Fibroblast of lung (primary cell): ENCODE data around the gene TTC22.

ENCODE experiments used
- EZH2 ChIP-seq: IDR thresholded peaks from 2 replicates; pipeline ENCODE4 v1.5.1; 2012; ENCODE audit warnings: low read length, control low read depth, mild to moderate bottlenecking; ENCODE audit errors: missing control alignments
- TF ChIP-seq, protein P1 (sequence below), 2 donors: IDR thresholded peaks in 1 of 2; conservative IDR thresholded peaks in 1 of 2; 1 replicate in 1 of 2; 2 replicates in 1 of 2; pipeline ENCODE4 v1.5.1; 2011 to 2012; ENCODE audit warnings: low read length in 2 of 2, control low read depth in 1 of 2, inconsistent platforms in 1 of 2, low read depth in 1 of 2, mild to moderate bottlenecking in 1 of 2

GRCh38 chr1:54772951-54773350 is 28.2 kb downstream of the TTC22 start:
- TF ChIP-seq, protein P1, sequence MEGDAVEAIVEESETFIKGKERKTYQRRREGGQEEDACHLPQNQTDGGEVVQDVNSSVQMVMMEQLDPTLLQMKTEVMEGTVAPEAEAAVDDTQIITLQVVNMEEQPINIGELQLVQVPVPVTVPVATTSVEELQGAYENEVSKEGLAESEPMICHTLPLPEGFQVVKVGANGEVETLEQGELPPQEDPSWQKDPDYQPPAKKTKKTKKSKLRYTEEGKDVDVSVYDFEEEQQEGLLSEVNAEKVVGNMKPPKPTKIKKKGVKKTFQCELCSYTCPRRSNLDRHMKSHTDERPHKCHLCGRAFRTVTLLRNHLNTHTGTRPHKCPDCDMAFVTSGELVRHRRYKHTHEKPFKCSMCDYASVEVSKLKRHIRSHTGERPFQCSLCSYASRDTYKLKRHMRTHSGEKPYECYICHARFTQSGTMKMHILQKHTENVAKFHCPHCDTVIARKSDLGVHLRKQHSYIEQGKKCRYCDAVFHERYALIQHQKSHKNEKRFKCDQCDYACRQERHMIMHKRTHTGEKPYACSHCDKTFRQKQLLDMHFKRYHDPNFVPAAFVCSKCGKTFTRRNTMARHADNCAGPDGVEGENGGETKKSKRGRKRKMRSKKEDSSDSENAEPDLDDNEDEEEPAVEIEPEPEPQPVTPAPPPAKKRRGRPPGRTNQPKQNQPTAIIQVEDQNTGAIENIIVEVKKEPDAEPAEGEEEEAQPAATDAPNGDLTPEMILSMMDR (conservative IDR thresholded peaks at IDR 0.05 in 1 of 2, IDR thresholded peaks at IDR 0.05 in 1 of 2; ENCODE audit: low read depth in 1 of 2, low read length in 2 of 2) = no peak
- no peak for TF ChIP-seq EZH2
